Calu3 (cell line): ENCODE measurements around the gene LDAH. TPM values are rescaled to one million over a fixed set of nuclear protein-coding genes. Genes with fewer than 3 reads are reported as not detected.

Source experiments
- BruUV-seq: library from RNA; stranded (reverse); fragments of 400-500 nt; replicated peaks from 2 replicates; lab custom pipeline; 2021; lab: Mats Ljungman, UMichigan
- CTCF ChIA-PET: fragments of 300-600 bp; sonication (Branson Sonifier 250); formaldehyde crosslinking; loops from one replicate; lab custom pipeline; 2022; ENCODE audit warnings: antibody characterized with exemption; lab: Charles Lee
- DNase-seq: peaks from one replicate; pipeline ENCODE4 v3.0.0; 2022
- H3K27ac Mint-ChIP-seq: one replicate; pipeline ENCODE4 v1.8.0; 2022; ENCODE audit warnings: mixed read lengths; ENCODE audit not compliant: unreplicated experiment
- H3K27me3 Mint-ChIP-seq: one replicate; pipeline ENCODE4 v1.8.0; 2022; ENCODE audit warnings: mixed read lengths; ENCODE audit not compliant: unreplicated experiment
- H3K36me3 Mint-ChIP-seq: one replicate; pipeline ENCODE4 v1.8.0; 2022; ENCODE audit warnings: mild to moderate bottlenecking, moderate library complexity, mixed read lengths; ENCODE audit not compliant: insufficient read depth, unreplicated experiment
- H3K4me1 Mint-ChIP-seq: one replicate; pipeline ENCODE4 v1.8.0; 2022; ENCODE audit warnings: mild to moderate bottlenecking, low read depth, mixed read lengths; ENCODE audit not compliant: unreplicated experiment
- H3K4me3 Mint-ChIP-seq: one replicate; pipeline ENCODE4 v1.8.0; 2022; ENCODE audit warnings: mild to moderate bottlenecking, low read depth, moderate library complexity, mixed read lengths; ENCODE audit not compliant: unreplicated experiment
- H3K9me3 Mint-ChIP-seq: one replicate; pipeline ENCODE4 v1.8.0; 2022; ENCODE audit warnings: low read depth, mixed read lengths; ENCODE audit not compliant: unreplicated experiment
- intact Hi-C: fragments of 100-400 bp; cut with micrococcal nuclease; formaldehyde crosslinking; loops from one replicate; pipeline ENCODE4 v1.10.0; 2022; ENCODE audit not compliant: unreplicated experiment
- total RNA-seq: library from RNA; stranded (reverse); gene quantifications from 2 replicates; pipeline ENCODE4 v1.2.3, GENCODE V29; 2022
- TF ChIP-seq, protein P1 (sequence below): fragments of 200-600 bp; IDR thresholded peaks from one replicate; pipeline ENCODE4 v1.8.0; 2022; ENCODE audit warnings: antibody characterized with exemption; ENCODE audit not compliant: unreplicated experiment

LDAH gene
- total RNA-seq, 1 experiment from 2014 or later, result 18.1 TPM

GRCh38 chr2:20829861-20830260 lies 7.0 kb upstream of the LDAH start:
- H3K27ac Mint-ChIP-seq, result no peak overlapping the region
- peaks cover 61% of the 10 kb centered on the region for H3K27me3 Mint-ChIP-seq
- DNase-seq, result no peak
- no peaks in the 10 kb centered on the region for H3K36me3 Mint-ChIP-seq
- no TSS peak for BruUV-seq
- intact Hi-C loops, result no loop called here
- TF ChIP-seq, protein P1, sequence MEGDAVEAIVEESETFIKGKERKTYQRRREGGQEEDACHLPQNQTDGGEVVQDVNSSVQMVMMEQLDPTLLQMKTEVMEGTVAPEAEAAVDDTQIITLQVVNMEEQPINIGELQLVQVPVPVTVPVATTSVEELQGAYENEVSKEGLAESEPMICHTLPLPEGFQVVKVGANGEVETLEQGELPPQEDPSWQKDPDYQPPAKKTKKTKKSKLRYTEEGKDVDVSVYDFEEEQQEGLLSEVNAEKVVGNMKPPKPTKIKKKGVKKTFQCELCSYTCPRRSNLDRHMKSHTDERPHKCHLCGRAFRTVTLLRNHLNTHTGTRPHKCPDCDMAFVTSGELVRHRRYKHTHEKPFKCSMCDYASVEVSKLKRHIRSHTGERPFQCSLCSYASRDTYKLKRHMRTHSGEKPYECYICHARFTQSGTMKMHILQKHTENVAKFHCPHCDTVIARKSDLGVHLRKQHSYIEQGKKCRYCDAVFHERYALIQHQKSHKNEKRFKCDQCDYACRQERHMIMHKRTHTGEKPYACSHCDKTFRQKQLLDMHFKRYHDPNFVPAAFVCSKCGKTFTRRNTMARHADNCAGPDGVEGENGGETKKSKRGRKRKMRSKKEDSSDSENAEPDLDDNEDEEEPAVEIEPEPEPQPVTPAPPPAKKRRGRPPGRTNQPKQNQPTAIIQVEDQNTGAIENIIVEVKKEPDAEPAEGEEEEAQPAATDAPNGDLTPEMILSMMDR, result no peak
- H3K9me3 Mint-ChIP-seq, result no peaks in the 10 kb centered on the region
- H3K4me3 Mint-ChIP-seq, result no peak overlapping the region
- no peaks in the 10 kb centered on the region for H3K4me1 Mint-ChIP-seq
- CTCF ChIA-PET, result no interaction called here

DNA sequence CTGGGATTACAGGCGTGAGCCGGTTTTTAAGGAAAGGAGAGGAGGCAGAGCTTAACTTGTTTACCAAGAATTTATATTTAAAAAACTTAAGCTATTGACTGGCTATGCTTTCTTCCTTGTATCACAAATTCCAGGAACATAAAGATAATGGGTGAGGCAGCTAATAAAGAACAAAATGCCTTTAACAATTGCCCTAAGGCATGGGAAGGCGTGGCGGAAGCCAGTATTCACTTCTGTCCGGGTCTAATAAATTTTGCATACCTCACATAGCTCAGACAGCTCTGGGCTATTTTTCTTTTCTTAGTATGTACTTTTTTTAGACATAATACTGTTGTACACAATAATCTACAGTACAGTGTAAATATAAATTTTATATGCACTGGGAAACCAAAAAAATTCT lies 1.0 kb upstream of the LDAH start:
- H3K9me3 Mint-ChIP-seq, result no peaks in the 10 kb centered on the region
- H3K27ac Mint-ChIP-seq, result no peak overlapping the region
- no peak for DNase-seq
- H3K4me1 Mint-ChIP-seq, result no peaks in the 10 kb centered on the region
- intact Hi-C loops, result no loop called here
- CTCF ChIA-PET, result interaction anchor here (1.2 kb wide), 1 partner anchor 11 kb away, joined by 4 read pairs; no protein-coding TSS in a partner anchor
- TF ChIP-seq, protein P1, result no peak
- no TSS peak for BruUV-seq
- no peak overlapping the region for H3K4me3 Mint-ChIP-seq
- H3K36me3 Mint-ChIP-seq, result peaks cover 17% of the 10 kb centered on the region
- H3K27me3 Mint-ChIP-seq, result peaks cover 8% of the 10 kb centered on the region

- H3K27ac Mint-ChIP-seq, result no peak overlapping the region
- TF ChIP-seq, protein P1, result no peak
- no peaks in the 10 kb centered on the region for H3K9me3 Mint-ChIP-seq
- intact Hi-C loops, result no loop called here
- BruUV-seq, result no TSS peak
- DNase-seq, result no peak
- no peak overlapping the region for H3K4me3 Mint-ChIP-seq
- H3K36me3 Mint-ChIP-seq, result peaks cover 17% of the 10 kb centered on the region
- CTCF ChIA-PET, result no interaction called here
- no peaks in the 10 kb centered on the region for H3K27me3 Mint-ChIP-seq
- H3K4me1 Mint-ChIP-seq, result no peaks in the 10 kb centered on the region
Measured at GRCh38 chr2:20818820-20819219, 4.1 kb downstream of the LDAH start.

DNA sequence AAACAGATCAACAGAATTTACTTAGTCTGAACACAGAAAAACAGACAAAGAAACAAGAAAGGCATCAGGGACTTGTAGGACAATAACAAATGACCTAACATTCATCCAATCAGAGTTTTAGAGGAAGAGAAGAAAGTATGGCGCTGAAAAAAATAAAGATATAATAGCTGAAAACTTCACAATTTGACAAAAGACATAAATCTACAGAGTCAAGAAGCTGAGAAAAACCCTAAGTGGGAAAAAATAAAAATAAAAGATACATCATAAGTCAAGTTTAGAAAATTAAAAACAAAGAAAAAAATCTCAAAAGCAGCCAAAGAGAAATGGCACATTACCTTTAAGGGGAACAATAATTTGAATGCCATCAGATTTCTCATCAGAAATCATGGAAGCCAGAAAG lies 7.7 kb downstream of the LDAH start:
- TF ChIP-seq, protein P1, result no peak
- no TSS peak for BruUV-seq
- Mint-ChIP-seq H3K9me3 (no peaks in the 10 kb centered on the region), H3K4me3 (no peak overlapping the region), H3K27me3 (no peaks in the 10 kb centered on the region), H3K27ac (no peak overlapping the region), H3K4me1 (no peaks in the 10 kb centered on the region), H3K36me3 (no peaks in the 10 kb centered on the region)
- no peak for DNase-seq
- CTCF ChIA-PET, result no interaction called here
- intact Hi-C loops, result no loop called here
